Thyroid gland (tissue), 4 donors: ENCODE results near the gene ENOPH1.

Experiments used
- POLR2A ChIP-seq, 2 donors: fragments of 450-650 bp; IDR thresholded peaks; one replicate each; pipeline ENCODE4 v1.6.1; 2017; ENCODE audit warnings: antibody characterized with exemption in 2 of 2, mild to moderate bottlenecking in 2 of 2, moderate library complexity in 1 of 2
- TF ChIP-seq, protein P1 (sequence below), 6 experiments: fragments of 200-600 bp in 3 of 6; fragments of 450-650 bp in 3 of 6; sonication (generic) in 3 of 6; IDR thresholded peaks; one replicate each; pipeline ENCODE4 v1.5.1; 2016 to 2019; ENCODE audit warnings: antibody characterized with exemption in 6 of 6, mild to moderate bottlenecking in 2 of 6, inconsistent platforms in 1 of 6, moderate library complexity in 1 of 6

DNA sequence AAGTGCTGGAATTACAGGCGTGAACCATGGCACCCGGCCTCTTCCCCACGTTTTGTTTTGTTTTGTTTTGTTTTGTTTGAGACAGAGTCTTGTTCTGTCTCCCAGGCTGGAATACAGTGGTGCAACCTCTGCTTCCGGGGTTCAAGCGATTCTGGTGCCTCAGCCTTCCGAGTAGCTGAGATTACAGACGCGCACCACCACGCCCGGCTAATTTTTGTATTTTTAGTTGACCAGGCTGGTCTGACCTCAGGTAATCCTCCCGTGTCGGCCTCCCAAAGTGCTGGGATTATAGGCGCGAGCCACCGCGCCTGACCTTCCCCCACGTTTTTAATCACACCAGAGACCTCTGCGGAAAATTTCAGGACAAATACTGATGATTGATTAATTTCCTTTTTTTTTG, 2.2 kb downstream of the ENOPH1 start:
- TF ChIP-seq, protein P1, sequence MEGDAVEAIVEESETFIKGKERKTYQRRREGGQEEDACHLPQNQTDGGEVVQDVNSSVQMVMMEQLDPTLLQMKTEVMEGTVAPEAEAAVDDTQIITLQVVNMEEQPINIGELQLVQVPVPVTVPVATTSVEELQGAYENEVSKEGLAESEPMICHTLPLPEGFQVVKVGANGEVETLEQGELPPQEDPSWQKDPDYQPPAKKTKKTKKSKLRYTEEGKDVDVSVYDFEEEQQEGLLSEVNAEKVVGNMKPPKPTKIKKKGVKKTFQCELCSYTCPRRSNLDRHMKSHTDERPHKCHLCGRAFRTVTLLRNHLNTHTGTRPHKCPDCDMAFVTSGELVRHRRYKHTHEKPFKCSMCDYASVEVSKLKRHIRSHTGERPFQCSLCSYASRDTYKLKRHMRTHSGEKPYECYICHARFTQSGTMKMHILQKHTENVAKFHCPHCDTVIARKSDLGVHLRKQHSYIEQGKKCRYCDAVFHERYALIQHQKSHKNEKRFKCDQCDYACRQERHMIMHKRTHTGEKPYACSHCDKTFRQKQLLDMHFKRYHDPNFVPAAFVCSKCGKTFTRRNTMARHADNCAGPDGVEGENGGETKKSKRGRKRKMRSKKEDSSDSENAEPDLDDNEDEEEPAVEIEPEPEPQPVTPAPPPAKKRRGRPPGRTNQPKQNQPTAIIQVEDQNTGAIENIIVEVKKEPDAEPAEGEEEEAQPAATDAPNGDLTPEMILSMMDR (IDR thresholded peaks at IDR 0.05), result no peak
- TF ChIP-seq POLR2A (IDR thresholded peaks at IDR 0.05), result no peak
